ENCODE data around the gene NSUN4. TPM values are rescaled to one million over a fixed set of nuclear protein-coding genes. Genes with fewer than 3 reads are reported as not detected.

NSUN4 gene
- total and polyA plus RNA-seq, 2 of the 13 experiments (the other 11 are each of a cell fraction or from before 2014, with no cell fraction given) = 21.5 to 23.5 TPM

DNA sequence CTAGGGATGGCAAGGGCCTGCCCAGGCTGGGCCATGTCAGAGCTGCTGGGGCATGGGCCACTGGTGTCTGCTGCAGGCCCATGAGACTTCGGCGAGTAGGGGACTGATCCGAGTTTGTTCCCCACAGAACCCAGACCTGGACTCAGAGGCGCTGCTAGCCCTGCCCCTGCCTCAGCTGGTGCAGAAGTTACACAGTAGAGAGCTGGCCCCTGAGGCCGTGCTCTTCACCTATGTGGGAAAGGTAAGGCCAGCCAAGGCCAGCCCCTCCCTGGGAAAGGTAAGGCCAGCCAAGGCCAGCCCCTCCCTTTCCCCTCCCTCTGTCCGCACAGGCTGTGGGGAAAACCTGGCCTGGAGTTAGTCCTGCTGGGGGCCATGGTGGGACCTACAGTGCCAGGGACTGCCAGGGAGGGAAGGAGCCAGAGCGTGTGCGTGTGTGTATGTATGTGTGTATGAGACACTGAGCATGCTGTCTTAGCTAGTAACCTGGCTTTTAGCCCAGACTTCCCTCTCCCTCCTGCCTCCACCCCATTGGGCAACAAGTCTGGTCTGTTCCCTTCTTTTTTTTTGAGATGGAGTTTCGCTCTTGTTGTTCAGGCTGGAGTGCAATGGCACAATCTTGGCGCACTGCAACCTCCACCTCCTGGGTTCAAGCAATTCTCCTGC lies 61.5 kb downstream of the NSUN4 start (continued):
- TF ChIP-seq, protein P1, sequence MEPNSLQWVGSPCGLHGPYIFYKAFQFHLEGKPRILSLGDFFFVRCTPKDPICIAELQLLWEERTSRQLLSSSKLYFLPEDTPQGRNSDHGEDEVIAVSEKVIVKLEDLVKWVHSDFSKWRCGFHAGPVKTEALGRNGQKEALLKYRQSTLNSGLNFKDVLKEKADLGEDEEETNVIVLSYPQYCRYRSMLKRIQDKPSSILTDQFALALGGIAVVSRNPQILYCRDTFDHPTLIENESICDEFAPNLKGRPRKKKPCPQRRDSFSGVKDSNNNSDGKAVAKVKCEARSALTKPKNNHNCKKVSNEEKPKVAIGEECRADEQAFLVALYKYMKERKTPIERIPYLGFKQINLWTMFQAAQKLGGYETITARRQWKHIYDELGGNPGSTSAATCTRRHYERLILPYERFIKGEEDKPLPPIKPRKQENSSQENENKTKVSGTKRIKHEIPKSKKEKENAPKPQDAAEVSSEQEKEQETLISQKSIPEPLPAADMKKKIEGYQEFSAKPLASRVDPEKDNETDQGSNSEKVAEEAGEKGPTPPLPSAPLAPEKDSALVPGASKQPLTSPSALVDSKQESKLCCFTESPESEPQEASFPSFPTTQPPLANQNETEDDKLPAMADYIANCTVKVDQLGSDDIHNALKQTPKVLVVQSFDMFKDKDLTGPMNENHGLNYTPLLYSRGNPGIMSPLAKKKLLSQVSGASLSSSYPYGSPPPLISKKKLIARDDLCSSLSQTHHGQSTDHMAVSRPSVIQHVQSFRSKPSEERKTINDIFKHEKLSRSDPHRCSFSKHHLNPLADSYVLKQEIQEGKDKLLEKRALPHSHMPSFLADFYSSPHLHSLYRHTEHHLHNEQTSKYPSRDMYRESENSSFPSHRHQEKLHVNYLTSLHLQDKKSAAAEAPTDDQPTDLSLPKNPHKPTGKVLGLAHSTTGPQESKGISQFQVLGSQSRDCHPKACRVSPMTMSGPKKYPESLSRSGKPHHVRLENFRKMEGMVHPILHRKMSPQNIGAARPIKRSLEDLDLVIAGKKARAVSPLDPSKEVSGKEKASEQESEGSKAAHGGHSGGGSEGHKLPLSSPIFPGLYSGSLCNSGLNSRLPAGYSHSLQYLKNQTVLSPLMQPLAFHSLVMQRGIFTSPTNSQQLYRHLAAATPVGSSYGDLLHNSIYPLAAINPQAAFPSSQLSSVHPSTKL (CRISPR knock-in tag; IDR thresholded peaks at IDR 0.05) = 0 out of 2 replicates have a peak, but pooled peaks have one; percentile 36
- TF ChIP-seq, protein P2, sequence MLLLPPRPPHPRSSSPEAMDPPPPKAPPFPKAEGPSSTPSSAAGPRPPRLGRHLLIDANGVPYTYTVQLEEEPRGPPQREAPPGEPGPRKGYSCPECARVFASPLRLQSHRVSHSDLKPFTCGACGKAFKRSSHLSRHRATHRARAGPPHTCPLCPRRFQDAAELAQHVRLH (CRISPR knock-in tag; IDR thresholded peaks at IDR 0.05; ENCODE audit: borderline replicate concordance, low read depth) = peak; percentile 67; the same call in 1 of the 2 replicates
- TF ChIP-seq, protein P3, sequence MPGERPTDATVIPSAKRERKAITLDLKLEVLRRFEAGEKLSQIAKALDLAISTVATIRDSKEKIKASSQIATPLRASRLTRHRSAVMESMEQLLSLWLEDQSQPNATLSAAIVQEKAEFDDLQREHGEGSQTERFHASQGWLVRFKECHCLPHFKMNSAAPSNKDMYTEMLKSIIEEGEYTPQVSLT (CRISPR knock-in tag; IDR thresholded peaks at IDR 0.05; ENCODE audit: borderline replicate concordance, low read depth) = no peak
- TF ChIP-seq MYC (CRISPR knock-in tag; IDR thresholded peaks at IDR 0.05; ENCODE audit: borderline replicate concordance) (no peak), EZH2 (conservative IDR thresholded peaks at IDR 0.05; ENCODE audit: low read depth, low read length) (no peak), ZNF878 (CRISPR knock-in tag; IDR thresholded peaks at IDR 0.05) (no peak), ZNF205 (CRISPR knock-in tag; IDR thresholded peaks at IDR 0.05) (no peak), ZNF790 (CRISPR knock-in tag; IDR thresholded peaks at IDR 0.05; ENCODE audit: borderline replicate concordance) (no peak), AGO1 (IDR thresholded peaks at IDR 0.05; ENCODE audit: low read depth, low read length, poor library complexity, severe bottlenecking) (no peak), ZNF350 (CRISPR knock-in tag; IDR thresholded peaks at IDR 0.05; ENCODE audit: borderline replicate concordance, low read depth) (peak; percentile 39; the same call in 1 of the 2 replicates), ZNF234 (CRISPR knock-in tag; conservative IDR thresholded peaks at IDR 0.05) (no peak)
- TF ChIP-seq, protein P4, sequence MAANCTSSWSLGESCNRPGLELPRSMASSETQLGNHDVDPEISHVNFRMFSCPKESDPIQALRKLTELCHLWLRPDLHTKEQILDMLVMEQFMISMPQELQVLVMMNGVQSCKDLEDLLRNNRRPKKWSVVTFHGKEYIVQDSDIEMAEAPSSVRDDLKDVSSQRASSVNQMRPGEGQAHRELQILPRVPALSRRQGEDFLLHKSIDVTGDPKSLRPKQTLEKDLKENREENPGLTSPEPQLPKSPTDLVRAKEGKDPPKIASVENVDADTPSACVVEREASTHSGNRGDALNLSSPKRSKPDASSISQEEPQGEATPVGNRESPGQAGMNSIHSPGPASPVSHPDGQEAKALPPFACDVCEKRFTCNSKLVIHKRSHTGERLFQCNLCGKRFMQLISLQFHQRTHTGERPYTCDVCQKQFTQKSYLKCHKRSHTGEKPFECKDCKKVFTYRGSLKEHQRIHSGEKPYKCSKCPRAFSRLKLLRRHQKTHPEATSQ (CRISPR knock-in tag; IDR thresholded peaks at IDR 0.05; ENCODE audit: borderline replicate concordance) = no peak
- TF ChIP-seq, protein P5, sequence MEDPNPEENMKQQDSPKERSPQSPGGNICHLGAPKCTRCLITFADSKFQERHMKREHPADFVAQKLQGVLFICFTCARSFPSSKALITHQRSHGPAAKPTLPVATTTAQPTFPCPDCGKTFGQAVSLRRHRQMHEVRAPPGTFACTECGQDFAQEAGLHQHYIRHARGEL (CRISPR knock-in tag; IDR thresholded peaks at IDR 0.05) = no peak

Measured in HepG2 (cell line).